ENCODE results near the gene KIAA0040.

The KIAA0040 gene

GRCh38 chr1:175192630-175193526 lies at the start of gene KIAA0040:
TSS of gene KIAA0040 (minus strand) at chr1:175192776. CDS start at chr1:175161013, 31,763 bp downstream.
- DNase-seq, result peak; percentile 71

- DNase-seq, result no peak
Measured at GRCh38 chr1:175237389-175237788, 44.8 kb upstream of the KIAA0040 start.

GRCh38 chr1:175234639-175235038 lies 42.1 kb upstream of the KIAA0040 start:
- DNase-seq, result no peak

- DNase-seq, result no peak
Measured at GRCh38 chr1:175232335-175232734, 39.8 kb upstream of the KIAA0040 start.

- DNase-seq, result no peak
Measured at GRCh38 chr1:175225805-175226129, 33.2 kb upstream of the KIAA0040 start.

- no peak for DNase-seq
Measured at GRCh38 chr1:175222296-175222938, 29.8 kb upstream of the KIAA0040 start.

GRCh38 chr1:175221557-175222175 lies 29.1 kb upstream of the KIAA0040 start:
- DNase-seq, result no peak

GRCh38 chr1:175220853-175221556 lies 28.4 kb upstream of the KIAA0040 start:
- DNase-seq, result no peak

GRCh38 chr1:175219774-175220173 lies 27.2 kb upstream of the KIAA0040 start:
- DNase-seq, result no peak

GRCh38 chr1:175218786-175219434 lies 26.3 kb upstream of the KIAA0040 start:
- no peak for DNase-seq

GRCh38 chr1:175217721-175218531 lies 25.4 kb upstream of the KIAA0040 start:
- DNase-seq, result no peak

- no peak for DNase-seq
Measured at GRCh38 chr1:175216444-175216843, 23.9 kb upstream of the KIAA0040 start.

- no peak for DNase-seq
Measured at GRCh38 chr1:175211656-175212055, 19.1 kb upstream of the KIAA0040 start.

- no peak for DNase-seq
Measured at GRCh38 chr1:175210744-175211143, 18.2 kb upstream of the KIAA0040 start.

GRCh38 chr1:175209493-175209921 lies 16.9 kb upstream of the KIAA0040 start:
- no peak for DNase-seq

- no peak for DNase-seq
Measured at GRCh38 chr1:175208773-175209492, 16.4 kb upstream of the KIAA0040 start.

- peak; percentile 37 for DNase-seq
Measured at GRCh38 chr1:175207971-175208370, 15.4 kb upstream of the KIAA0040 start.

- DNase-seq, result no peak
Measured at GRCh38 chr1:175206687-175207086, 14.1 kb upstream of the KIAA0040 start.

- DNase-seq, result peak; percentile 1
Measured at GRCh38 chr1:175204330-175204729, 11.8 kb upstream of the KIAA0040 start.

- no peak for DNase-seq
Measured at GRCh38 chr1:175203570-175204068, 11.0 kb upstream of the KIAA0040 start.

Measured in NCI-H345 (cell line).